Measurements from ENCODE around the gene CREBBP. TPM values are rescaled to one million over a fixed set of nuclear protein-coding genes. Genes with fewer than 3 reads are reported as not detected.

CREBBP gene
- polyA plus RNA-seq, 1 experiment, result 9.8 TPM

DNA sequence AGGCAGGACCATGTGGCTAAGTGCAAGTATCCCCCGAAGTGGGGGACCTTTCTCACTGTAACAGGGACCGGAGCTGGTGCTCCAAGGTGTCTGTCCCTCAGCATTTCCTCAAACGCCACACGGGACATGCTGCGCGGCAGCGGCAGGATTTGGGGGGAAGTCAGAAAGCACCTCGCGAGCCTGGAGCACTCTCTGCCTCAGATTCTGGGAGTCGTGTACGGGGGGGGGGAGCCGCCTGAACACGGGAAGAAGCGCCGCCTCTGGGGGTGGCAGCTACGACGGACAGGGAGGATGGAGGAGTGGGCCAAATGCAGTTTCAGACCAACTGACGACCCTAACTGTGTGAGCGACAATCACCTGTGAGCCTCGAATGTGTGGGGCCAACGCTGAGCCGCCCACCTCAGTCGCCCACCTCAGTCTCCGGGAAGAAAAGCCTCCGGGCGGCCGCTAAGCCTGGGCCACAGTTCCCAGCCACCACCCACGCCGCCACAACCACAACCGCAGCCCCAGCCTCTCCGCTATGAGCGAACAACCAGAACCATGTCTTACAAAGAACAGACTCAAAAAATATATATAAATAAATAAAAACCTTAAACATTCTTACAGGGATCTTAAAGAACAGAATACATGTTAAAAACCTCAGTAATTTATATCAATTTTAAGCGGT lies 154.4 kb downstream of the CREBBP start:
- no peak for DNase-seq (ENCODE audit: low read depth, low spot score)
- H3K9me3 ChIP-seq (ENCODE audit: control insufficient read depth, insufficient read depth, low read length), result no peaks in the 10 kb centered on the region; the same call in 1 of the 2 replicates
- POLR2A ChIA-PET, result interaction anchor here (1.1 kb wide), 1 partner anchor 39 kb away, joined by 4 read pairs; no protein-coding TSS in a partner anchor
- no peak overlapping the region for H3K27ac ChIP-seq (ENCODE audit: low read depth, low read length)
- CTCF ChIA-PET, result no interaction called here
- H3K4me3 ChIP-seq (ENCODE audit: low read depth, low read length), result no peak overlapping the region
- TF ChIP-seq, protein P1, sequence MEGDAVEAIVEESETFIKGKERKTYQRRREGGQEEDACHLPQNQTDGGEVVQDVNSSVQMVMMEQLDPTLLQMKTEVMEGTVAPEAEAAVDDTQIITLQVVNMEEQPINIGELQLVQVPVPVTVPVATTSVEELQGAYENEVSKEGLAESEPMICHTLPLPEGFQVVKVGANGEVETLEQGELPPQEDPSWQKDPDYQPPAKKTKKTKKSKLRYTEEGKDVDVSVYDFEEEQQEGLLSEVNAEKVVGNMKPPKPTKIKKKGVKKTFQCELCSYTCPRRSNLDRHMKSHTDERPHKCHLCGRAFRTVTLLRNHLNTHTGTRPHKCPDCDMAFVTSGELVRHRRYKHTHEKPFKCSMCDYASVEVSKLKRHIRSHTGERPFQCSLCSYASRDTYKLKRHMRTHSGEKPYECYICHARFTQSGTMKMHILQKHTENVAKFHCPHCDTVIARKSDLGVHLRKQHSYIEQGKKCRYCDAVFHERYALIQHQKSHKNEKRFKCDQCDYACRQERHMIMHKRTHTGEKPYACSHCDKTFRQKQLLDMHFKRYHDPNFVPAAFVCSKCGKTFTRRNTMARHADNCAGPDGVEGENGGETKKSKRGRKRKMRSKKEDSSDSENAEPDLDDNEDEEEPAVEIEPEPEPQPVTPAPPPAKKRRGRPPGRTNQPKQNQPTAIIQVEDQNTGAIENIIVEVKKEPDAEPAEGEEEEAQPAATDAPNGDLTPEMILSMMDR (IDR thresholded peaks at IDR 0.05; ENCODE audit: low read depth, low read length), result no peak
- no peaks in the 10 kb centered on the region for H3K27me3 ChIP-seq (ENCODE audit: control insufficient read depth, insufficient read depth, low read length)

- Histone ChIP-seq H3K27ac (ENCODE audit: low read depth, low read length) (no peak overlapping the region), H3K9me3 (ENCODE audit: control insufficient read depth, insufficient read depth, low read length) (no peaks in the 10 kb centered on the region; the same call in 1 of the 2 replicates), H3K27me3 (ENCODE audit: control insufficient read depth, insufficient read depth, low read length) (no peaks in the 10 kb centered on the region), H3K4me3 (ENCODE audit: low read depth, low read length) (no peak overlapping the region)
- DNase-seq (ENCODE audit: low read depth, low spot score), result no peak
- ChIA-PET POLR2A (interaction anchor here (1.1 kb wide), 1 partner anchor 40 kb away, joined by 4 read pairs; no protein-coding TSS in a partner anchor), CTCF (no interaction called here)
- TF ChIP-seq, protein P1 (IDR thresholded peaks at IDR 0.05; ENCODE audit: low read depth, low read length), result no peak
Measured at GRCh38 chr16:3725276-3725675, 155.2 kb downstream of the CREBBP start.

- Histone ChIP-seq H3K27ac (ENCODE audit: low read depth, low read length) (no peak overlapping the region), H3K4me3 (ENCODE audit: low read depth, low read length) (no peak overlapping the region), H3K27me3 (ENCODE audit: control insufficient read depth, insufficient read depth, low read length) (no peaks in the 10 kb centered on the region), H3K9me3 (ENCODE audit: control insufficient read depth, insufficient read depth, low read length) (no peaks in the 10 kb centered on the region; the same call in 1 of the 2 replicates)
- TF ChIP-seq, protein P1 (IDR thresholded peaks at IDR 0.05; ENCODE audit: low read depth, low read length), result no peak
- DNase-seq (ENCODE audit: low read depth, low spot score), result no peak
- POLR2A ChIA-PET, result no interaction called here
- CTCF ChIA-PET, result no interaction called here
Measured at GRCh38 chr16:3722508-3722907, 158.0 kb downstream of the CREBBP start.

DNA sequence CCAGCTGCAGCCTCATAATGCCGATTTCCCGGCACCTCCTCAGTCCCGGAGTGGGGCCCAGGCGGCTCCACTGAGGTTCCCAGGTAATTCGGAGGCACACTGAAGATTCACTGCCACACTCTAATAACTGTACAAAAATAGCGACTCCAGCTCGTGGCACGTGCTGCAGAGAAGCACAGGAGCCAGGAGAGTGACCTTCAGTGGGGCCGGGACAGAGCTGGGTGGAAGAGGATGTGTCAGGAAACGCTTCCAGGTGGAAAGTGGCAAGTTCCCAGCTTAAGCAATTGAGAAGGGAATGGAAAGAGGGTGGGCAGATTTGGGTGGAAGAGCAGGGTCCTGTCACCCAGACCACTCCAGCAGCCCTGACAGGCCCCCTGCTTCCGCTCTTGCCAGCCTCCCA lies 160.1 kb downstream of the CREBBP start:
- CTCF ChIA-PET, result no interaction called here
- Histone ChIP-seq H3K4me3 (ENCODE audit: low read depth, low read length) (no peak overlapping the region), H3K27ac (ENCODE audit: low read depth, low read length) (no peak overlapping the region), H3K27me3 (ENCODE audit: control insufficient read depth, insufficient read depth, low read length) (no peaks in the 10 kb centered on the region), H3K9me3 (ENCODE audit: control insufficient read depth, insufficient read depth, low read length) (peaks cover 3% of the 10 kb centered on the region; the same call in 1 of the 2 replicates)
- no peak for DNase-seq (ENCODE audit: low read depth, low spot score)
- POLR2A ChIA-PET, result no interaction called here
- TF ChIP-seq, protein P1 (IDR thresholded peaks at IDR 0.05; ENCODE audit: low read depth, low read length), result no peak

DNA sequence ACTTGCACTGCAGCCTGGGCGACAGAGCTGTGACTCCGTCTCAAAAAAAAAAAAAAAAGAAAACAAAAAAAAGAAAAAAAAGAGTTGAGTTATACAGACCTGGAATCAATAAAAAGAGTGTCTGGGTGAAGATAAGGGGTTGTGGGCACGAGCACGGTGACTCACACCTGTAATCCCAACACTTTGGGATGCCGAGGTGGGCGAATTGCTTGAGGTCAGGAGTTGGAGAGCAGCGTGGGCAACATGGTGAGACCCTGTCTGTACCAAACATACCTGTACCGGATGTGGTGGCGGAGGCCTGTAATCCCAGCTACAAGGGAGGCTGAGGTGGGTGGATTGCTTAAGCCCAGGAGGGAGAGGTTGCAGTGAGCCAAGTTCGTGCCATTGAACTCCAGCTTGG lies 161.9 kb downstream of the CREBBP start:
- peaks cover 3% of the 10 kb centered on the region; the same call in 1 of the 2 replicates for H3K9me3 ChIP-seq (ENCODE audit: control insufficient read depth, insufficient read depth, low read length)
- ChIA-PET POLR2A (no interaction called here), CTCF (no interaction called here)
- no peak overlapping the region for H3K4me3 ChIP-seq (ENCODE audit: low read depth, low read length)
- H3K27me3 ChIP-seq (ENCODE audit: control insufficient read depth, insufficient read depth, low read length), result no peaks in the 10 kb centered on the region
- no peak overlapping the region for H3K27ac ChIP-seq (ENCODE audit: low read depth, low read length)
- TF ChIP-seq, protein P1 (IDR thresholded peaks at IDR 0.05; ENCODE audit: low read depth, low read length), result no peak
- no peak for DNase-seq (ENCODE audit: low read depth, low spot score)
